Measurements from ENCODE around the gene EPB41L4A. TPM values are rescaled to one million over a fixed set of nuclear protein-coding genes. Genes with fewer than 3 reads are reported as not detected.

EPB41L4A gene
- total and polyA plus RNA-seq, 11 donors, result 6.4 to 34.5 (median 16.2) TPM

- Histone ChIP-seq H3K4me3 (no peak overlapping the region), H3K27me3 (no peaks in the 10 kb centered on the region), H3K27ac (peak overlapping the region in 1 of 12 donors; percentile 1), H3K9me3 (no peaks in the 10 kb centered on the region), H3K36me3 (peaks cover 0 to 9% (median 0%) of the 10 kb centered on the region in 9 donors), H3K4me1 (peaks cover 0 to 15% (median 4%) of the 10 kb centered on the region in 12 donors)
- TF ChIP-seq POLR2A (IDR thresholded peaks at IDR 0.05) (no peak), CTCF (IDR thresholded peaks at IDR 0.05) (no peak)
- 52 to 64% (median 61%) methylated on average over 2 of the region's 2 CpGs for WGBS, 4 donors
- ATAC-seq (peak in 2 of 4 donors; percentile 40 to 41), DNase-seq (no peak)
- intact Hi-C loops (cut with DNase I), result no loop called here
Measured at GRCh38 chr5:112248623-112249022, 170.5 kb downstream of the EPB41L4A start.

- no peak overlapping the region for H3K4me3 ChIP-seq
- H3K27me3 ChIP-seq, result no peaks in the 10 kb centered on the region
- DNase-seq (no peak), ATAC-seq (peak in 1 of 4 donors; percentile 33)
- intact Hi-C loops (cut with DNase I), result no loop called here
- H3K4me1 ChIP-seq, result peaks cover 0 to 10% (median 0%) of the 10 kb centered on the region in 12 donors
- H3K9me3 ChIP-seq, result no peaks in the 10 kb centered on the region
- peak overlapping the region in 2 of 12 donors; percentile 1 to 31 for H3K27ac ChIP-seq
- no peak for TF ChIP-seq POLR2A (IDR thresholded peaks at IDR 0.05)
- no peak for TF ChIP-seq CTCF (IDR thresholded peaks at IDR 0.05)
- peaks cover 0 to 9% (median 0%) of the 10 kb centered on the region in 9 donors for H3K36me3 ChIP-seq
Measured at GRCh38 chr5:112247960-112248359, 171.1 kb downstream of the EPB41L4A start.

- H3K27me3 ChIP-seq, result no peaks in the 10 kb centered on the region
- intact Hi-C loops (cut with DNase I), result no loop called here
- no peak for DNase-seq
- H3K4me3 ChIP-seq, result no peak overlapping the region
- H3K9me3 ChIP-seq, result no peaks in the 10 kb centered on the region
- no peak overlapping the region for H3K27ac ChIP-seq
- H3K36me3 ChIP-seq, result peaks cover 0 to 9% (median 0%) of the 10 kb centered on the region in 9 donors
- ATAC-seq, result no peak
- TF ChIP-seq CTCF (IDR thresholded peaks at IDR 0.05) (no peak), POLR2A (IDR thresholded peaks at IDR 0.05) (no peak)
- peaks cover 0 to 10% (median 0%) of the 10 kb centered on the region in 12 donors for H3K4me1 ChIP-seq
- 75 to 80% (median 77%) methylated on average over 5 of the region's 5 CpGs for WGBS, 4 donors
Measured at GRCh38 chr5:112245656-112246055, 173.4 kb downstream of the EPB41L4A start.

GRCh38 chr5:112239996-112240395, 179.1 kb downstream of the EPB41L4A start:
- intact Hi-C loops (cut with DNase I), result no loop called here
- DNase-seq, result no peak
- WGBS, 4 donors, result 54 to 68% (median 59%) methylated on average over 3 of the region's 3 CpGs

More at GRCh38 chr5:112239996-112240395, 179.1 kb downstream of the EPB41L4A start:
- Histone ChIP-seq H3K27me3 (no peaks in the 10 kb centered on the region), H3K27ac (no peak overlapping the region), H3K36me3 (peaks cover 0 to 29% (median 0%) of the 10 kb centered on the region in 9 donors), H3K4me3 (no peak overlapping the region), H3K4me1 (no peaks in the 10 kb centered on the region), H3K9me3 (no peaks in the 10 kb centered on the region)
- TF ChIP-seq CTCF (IDR thresholded peaks at IDR 0.05), result no peak
- TF ChIP-seq POLR2A (IDR thresholded peaks at IDR 0.05), result no peak
- peak; percentile 38 to 74 (median 61) for ATAC-seq
